UCSD-AML1 (cell line): ENCODE data around the gene C1QL1.

ENCODE experiments used
- DNase-seq: peaks from one replicate; lab custom pipeline; 2025; ENCODE audit not compliant: unreplicated experiment; lab: John Stamatoyannopoulos, UW

C1QL1 gene

DNA sequence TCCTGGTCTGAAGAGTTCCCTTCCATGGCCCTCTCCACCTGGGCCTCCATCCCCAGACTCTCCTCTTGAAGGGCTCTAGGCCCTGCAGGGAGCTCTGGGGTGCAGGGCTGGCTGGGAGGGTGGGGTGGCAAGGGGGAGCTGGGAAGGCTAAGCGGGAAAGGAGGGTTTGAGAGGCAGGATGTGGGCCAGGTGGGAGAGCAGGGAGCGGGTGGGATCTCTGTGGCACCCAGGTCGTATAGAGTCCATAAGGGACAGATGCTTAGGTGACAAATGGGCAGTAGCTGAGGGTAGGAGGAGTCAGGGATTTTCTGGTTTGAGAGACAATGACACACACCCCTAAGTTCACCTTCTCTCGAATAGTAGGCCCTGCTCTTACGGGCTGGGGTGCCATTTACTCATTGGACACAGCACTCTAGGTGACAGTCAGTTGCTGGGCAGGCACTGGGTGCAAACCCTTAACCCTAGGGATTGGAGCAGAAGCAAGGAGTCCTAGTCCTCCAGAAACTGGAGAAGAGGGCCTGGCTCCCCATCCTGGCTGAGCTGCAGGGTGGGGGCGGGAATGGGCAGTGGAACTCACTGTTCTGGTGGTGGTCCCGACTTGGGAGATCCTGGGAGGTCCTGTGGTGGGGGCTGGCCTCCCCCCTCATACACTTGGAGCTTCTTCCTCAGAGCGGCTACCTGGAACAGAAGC is 35.9 kb downstream of the C1QL1 start:
- no peak for DNase-seq

GRCh38 chr17:44931376-44931775 is 36.7 kb downstream of the C1QL1 start:
- DNase-seq = no peak

GRCh38 chr17:44930667-44931066 is 37.4 kb downstream of the C1QL1 start:
- DNase-seq = no peak

GRCh38 chr17:44928950-44929720 is 39.0 kb downstream of the C1QL1 start:
- no peak for DNase-seq

DNA sequence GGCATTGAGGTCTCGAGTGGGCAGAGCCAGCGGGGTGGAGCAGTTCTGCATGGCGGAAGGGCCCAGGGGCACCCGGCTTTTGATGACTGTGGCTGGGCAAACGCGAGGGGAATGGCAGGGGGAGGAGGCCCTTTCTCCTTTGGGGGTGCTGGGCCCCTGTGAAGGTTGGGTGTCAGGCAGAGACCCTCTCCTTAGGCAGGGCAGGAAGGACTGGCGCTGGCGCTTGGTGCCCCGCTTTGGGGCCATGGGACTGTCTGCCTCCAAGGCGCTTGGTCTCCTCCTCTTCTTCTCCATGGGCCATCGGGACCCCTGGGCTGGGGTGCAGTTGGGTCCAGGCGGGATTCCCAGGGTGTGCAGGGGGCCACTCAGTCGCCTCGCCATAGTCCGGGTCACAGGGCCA is 40.0 kb downstream of the C1QL1 start:
- no peak for DNase-seq

GRCh38 chr17:44927696-44928095 is 40.4 kb downstream of the C1QL1 start:
- no peak for DNase-seq

DNA sequence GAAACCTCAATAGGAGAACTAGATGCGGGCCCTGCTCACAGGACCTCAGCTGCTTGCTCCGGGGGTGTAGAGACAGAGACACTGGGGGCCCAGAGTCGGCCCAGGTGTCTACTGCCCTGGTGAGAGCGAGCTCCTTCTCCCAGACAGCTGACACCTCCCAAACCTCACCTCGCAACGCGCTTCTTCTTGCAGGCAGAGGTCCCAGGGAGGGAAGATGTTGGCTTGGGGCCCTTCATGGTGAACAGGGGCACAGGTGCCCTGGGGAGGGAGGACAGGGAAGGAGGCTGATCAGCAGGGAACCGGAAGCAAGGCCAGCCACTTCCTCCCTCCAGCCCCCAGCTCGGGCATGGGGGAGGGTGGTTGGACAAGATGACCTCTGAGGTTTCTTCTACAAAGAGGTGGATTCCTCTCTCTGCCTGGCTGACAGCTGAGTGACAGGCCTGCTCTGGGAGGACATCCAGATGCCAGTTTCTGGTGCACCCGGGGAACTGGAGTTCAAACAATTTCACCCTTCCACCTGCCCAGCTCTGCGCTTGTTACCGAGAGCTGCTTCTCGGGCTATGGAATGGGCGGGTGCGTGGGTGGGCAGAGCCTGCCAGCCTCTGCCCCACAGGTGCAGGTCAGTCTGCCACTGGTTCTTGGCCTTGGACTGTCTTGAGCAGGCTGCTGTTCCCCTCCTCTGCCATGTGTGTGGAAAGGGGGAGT is 41.1 kb downstream of the C1QL1 start:
- DNase-seq = no peak

- no peak for DNase-seq
Measured at GRCh38 chr17:44925731-44926697, 42.1 kb downstream of the C1QL1 start.

DNA sequence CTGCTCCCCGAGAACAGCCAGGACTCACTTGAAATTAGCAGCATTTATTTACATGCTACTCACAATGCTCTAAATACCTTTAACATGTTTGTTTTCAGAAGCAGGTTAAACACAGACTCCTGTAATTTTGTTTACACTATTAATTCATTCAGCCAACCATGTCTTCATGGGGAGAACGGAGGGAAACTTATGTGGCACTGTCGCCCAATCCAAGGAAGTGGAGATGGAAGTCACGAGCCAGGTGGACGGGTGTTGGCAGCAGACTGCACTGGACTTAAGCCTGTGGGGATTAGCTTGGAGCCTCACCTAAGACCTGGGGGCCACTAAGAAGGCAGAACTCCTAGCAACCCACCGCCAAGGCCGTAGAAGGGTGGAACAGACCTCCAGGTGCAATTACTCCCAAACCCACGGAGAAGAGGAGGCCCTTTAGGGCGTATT is 44.0 kb downstream of the C1QL1 start:
- no peak for DNase-seq

DNA sequence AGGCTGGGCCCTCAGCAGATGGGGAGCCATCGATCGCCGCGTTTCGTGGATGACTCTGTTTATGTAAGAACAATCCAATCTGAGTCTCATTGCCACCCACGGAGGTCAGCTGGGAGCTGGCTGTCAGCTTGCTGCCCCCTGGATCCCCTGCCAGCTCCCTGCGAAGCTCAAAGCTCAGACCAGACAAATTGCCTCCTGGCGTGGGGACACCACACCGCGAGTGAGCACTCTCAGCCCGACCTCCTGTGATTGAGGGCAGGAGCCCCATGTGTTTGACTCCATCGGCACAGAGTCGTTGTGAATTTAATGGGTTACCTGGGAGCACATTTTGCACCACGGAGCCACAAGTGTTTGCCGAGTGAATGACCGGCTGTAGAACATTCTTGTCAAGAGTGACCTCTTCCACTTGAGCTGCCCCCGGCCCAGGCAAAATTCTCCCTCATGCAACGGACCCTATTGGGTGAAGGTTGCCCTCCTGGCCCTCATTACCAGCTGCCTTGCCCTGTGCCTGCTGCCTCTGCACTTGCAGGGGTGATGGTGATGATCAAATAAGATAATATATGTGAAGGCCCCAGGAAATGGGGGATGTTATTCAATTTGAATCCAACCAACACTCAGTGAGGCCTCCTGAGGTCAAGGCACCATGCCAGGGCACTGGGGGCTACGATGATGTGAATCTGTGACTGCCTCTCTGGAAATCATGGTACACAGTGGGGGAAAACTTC is 45.2 kb downstream of the C1QL1 start:
- DNase-seq = no peak

DNA sequence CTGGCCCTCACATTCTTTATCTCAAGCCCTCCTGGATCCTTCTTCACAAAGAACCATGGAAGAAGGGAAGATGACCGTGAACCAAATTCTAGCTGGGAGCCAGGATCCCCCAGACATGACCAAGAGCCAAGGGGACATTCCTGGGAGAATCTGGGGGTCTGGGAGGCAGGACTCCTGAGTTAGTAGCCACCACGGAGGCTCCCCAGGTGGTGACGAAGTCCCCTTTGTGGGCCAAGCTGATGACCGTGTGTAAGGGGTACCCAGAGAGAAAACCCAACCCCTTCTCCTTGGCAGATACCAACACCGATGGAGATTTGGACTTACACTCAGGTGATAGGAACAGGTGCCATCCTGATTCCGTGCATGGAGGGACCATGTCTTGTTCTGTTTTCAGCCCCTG is 46.0 kb downstream of the C1QL1 start:
- no peak for DNase-seq

DNA sequence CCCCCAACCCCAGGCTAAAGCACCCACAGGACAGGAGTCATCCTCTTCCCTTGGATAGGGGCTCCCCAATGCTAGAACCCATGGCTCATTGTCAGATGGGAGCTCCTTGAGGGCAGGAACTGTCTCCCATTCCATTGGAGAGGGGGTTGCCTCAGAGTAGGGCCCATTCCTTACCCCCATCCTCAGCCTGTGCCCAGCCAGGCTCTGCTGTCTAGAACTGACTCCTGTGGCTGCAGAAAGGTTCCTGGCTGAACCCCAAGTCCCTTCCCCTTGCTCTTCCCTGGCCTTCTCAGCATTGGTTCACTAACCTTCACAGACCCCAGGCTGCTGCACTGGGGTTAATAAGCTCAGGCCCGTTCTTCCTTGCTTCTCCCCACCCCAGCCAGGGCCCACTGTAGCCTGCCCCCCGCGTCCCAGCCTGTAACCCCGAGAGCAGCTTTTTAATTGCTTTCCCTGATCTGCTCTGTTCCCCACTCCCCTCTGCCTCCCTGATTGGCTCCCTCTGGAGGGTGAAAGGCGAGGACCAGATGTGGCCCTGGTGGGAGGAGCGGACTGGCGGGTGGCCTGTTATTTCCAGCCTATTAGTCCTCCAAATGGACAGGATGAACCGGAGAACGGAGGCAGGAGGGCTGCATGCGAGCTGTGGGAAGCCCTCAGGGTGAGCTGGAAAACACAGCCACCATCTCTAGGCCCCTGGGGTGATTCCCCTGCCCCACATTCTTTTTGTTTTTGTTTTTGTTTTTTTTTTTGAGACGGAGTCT is 46.8 kb downstream of the C1QL1 start:
- no peak for DNase-seq

- no peak for DNase-seq
Measured at GRCh38 chr17:44920565-44920940, 47.5 kb downstream of the C1QL1 start.

DNA sequence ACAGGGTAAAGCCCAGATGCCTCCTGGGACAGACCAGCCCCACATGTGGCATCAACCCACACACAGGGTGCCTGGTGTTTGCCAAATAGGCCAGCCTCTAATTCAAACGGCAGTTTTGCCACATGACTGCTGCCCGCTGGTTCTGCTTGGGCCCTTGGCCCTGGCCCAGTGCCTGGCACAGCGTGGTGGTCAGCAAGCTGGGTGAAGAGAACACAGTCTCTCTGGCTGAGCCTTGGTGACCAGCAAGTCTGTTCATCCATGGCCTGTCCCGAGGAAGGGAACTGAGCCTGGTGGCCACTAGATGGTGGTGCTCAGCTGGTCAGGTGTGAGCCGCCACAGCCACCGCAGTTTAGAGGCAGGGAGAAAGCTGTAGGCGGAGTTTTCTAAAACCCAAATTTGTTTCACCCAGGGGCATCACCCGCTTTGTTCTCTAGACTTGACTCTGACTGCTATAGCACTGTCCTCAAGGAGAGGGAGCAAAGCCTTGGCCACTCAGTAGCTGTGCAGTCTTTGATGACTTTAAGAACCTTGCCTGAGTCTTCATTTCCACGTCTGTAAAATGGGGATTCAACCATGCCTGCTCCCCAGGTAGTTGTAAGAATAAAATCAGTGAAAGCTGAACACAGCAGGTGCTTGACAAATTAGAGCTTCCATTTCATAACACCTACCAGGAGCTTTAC is 48.1 kb downstream of the C1QL1 start:
- DNase-seq = peak; percentile 71

- no peak for DNase-seq
Measured at GRCh38 chr17:44919411-44919810, 48.7 kb downstream of the C1QL1 start.

DNA sequence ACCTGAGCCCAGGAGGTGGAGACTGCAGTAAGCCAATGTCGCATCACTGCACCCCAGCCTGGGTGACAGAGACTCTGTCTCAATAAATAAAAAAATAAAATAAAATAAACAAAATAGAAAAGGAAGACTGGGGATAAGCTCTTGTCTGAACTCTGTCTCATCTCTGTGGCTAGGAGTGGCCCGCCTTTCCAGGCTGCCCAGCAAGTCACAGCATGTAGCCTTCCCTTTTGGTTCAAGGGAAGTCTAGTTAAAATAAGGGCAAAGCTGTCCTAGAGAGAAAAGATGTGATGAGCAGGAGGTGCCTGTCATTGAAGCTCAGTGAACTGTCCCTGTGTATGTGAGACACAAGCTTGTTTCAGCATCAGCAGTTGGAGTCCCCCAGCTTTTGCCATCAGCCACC is 50.1 kb downstream of the C1QL1 start:
- no peak for DNase-seq

- no peak for DNase-seq
Measured at GRCh38 chr17:44917456-44917855, 50.6 kb downstream of the C1QL1 start.

DNA sequence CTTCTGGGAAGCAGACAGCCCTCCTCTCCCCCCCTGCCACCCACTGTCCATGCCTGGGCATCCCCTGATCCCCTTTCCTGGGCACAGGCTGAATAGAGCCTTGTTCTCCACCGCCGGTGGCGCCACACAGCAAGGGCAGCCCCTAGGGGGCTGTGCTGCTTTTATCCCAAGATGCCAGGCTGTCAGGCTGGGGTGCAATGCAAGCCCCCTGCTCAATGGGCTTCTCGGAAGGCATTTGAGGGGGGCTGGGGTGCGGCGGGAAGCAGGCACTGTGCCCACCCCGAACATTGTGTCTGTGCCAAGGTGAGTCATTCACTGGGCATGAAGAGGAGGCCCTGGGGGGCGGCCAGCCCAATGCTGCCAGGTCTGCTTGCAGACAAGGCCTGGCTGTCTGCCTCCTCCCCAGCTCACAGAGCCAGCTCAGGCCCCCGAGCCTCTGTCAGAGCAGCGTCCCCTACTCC is 51.3 kb downstream of the C1QL1 start:
- DNase-seq = no peak
